Measurements from ENCODE around the gene ERICH4.
A peak's percentile ranks its signal among the peaks of the same experiment; 100 is the strongest.
"Not testable (repeated sequence)": the region's sequence is repeated elsewhere in the genome, so short reads cannot be mapped to it uniquely, and the experiment has no call there.

ERICH4 gene

DNA sequence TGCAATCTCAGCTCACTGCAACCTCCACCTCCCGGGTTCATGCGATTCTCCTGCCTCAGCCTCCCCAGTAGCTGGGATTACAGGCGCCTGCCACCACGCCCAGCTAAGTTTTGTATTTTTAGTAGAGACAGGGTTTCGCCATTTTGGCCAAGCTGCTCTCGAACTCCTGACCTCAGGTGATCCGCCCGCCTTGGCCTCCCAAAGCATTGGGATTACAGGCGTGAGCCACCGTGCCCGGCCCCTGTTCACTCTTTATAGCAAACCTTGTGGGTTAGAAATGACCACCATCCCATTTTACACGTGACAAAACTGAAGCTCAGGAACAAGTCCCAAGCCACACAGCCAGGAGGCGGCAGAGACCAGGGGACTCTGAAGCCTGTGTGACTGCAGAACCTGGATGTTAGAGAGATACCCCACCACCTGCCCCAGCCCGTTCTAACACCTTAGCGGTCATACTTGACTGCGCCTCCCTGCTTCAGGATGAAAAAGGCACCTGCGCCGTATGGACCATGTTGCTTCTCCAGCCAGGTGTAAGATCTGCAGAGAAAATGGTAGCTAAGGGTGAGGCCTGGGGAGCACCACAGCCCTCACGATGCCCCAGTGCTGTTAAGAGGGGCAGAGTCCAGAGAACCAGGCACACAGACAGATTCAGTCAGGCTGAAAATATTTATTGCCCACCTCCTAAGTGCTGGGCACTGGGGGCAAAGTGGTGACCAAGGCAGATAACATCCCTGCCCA is 6.9 kb upstream of the ERICH4 start:
- no peak for FAIRE-seq

DNA sequence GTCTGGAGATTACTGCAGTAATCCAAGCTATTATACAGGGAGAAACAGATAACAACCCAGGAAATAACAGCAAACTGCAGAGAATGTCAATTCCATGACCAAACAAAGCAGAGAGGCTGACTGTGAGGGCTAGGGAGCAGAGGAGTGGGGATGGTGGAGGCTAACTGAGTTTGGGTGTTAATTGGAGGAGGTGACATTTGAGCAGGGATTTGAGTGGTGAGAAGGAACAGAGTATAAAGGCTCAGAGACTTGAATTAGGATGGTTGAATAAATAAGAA is 6.3 kb upstream of the ERICH4 start:
- no peak for FAIRE-seq

- FAIRE-seq: no peak
Observed at GRCh38 chr19:41437944-41438574, 4.9 kb upstream of the ERICH4 start.

DNA sequence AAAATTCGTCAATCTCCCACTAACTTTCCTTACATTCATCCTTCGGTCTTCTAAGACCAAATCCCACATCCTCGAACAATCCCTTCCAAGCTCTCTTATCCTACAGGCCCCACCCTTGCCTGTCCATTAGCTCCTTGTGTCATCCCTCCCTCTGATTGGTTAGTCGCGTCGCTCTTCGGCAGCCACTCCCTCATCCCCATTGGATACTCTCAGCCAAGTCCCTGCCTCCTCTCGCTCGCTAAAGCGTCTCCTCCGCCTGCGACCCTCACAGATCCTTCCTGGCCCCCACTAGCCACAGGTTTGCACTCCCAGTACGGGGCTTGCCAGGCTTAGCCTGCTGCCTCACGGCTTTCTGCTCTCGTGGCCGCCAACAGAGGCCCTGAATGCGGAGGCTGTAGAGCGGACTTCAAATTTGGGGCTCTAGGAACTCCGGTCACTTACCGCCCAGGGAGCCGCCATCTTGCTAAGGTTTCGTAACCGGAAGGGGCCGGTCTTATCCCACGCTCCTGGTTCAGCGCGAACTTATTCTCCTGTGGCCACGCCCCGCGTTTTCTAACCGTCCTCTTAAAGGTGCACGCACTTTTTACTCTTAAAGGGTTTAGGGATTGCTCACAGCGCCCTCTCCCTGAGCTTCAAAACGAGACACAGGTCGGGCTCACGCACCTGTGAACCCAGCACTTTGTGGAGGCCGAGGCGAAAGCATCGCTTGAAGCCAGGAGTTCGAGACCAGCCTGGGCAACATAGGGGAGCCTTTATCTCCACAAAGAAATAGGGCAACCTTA is 3.3 kb upstream of the ERICH4 start, which contains the start of gene DMAC2:
TSS of gene DMAC2 (minus strand) at position 472 of the 782 bp plus-strand sequence. CDS start at position 459, 13 bp downstream.
- peak; percentile 98 for FAIRE-seq

DNA sequence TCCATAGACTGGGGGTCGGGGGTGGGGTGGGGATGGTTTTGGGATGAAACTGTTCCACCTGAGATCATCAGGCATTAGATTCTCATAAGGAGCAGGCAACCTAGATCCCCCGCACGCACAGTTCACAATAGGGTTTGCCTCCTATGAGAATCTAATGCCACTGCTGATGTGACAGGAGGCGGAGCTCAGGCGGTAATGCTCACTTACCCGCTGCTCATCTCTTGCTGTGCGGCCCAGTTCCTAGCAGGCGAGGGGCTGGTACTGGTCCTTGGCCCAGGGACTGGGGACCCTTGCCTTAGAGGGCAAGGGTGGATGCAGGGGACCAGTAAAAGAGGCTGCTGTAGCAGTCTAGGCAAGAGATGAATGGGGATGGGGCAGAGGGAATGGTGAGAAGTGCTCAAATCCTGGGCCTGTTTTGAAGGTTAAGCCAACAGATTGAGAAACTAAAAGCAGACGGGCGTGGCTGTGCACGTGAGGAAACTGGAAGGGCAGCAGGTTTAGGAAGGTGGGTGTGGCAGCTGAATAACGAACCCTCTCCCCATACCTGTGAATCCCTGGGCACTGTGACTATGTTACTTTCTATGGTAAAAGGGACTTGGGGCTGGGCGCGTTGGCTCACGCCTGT is 1.5 kb upstream of the ERICH4 start:
- no peak for FAIRE-seq

- FAIRE-seq: no peak
Observed at GRCh38 chr19:41443813-41444455, 978 bp downstream of the ERICH4 start.

GRCh38 chr19:41445575-41445974 is 2.6 kb downstream of the ERICH4 start:
- no peak for FAIRE-seq

- no peak for FAIRE-seq
Observed at GRCh38 chr19:41447732-41448332, 4.9 kb downstream of the ERICH4 start.

DNA sequence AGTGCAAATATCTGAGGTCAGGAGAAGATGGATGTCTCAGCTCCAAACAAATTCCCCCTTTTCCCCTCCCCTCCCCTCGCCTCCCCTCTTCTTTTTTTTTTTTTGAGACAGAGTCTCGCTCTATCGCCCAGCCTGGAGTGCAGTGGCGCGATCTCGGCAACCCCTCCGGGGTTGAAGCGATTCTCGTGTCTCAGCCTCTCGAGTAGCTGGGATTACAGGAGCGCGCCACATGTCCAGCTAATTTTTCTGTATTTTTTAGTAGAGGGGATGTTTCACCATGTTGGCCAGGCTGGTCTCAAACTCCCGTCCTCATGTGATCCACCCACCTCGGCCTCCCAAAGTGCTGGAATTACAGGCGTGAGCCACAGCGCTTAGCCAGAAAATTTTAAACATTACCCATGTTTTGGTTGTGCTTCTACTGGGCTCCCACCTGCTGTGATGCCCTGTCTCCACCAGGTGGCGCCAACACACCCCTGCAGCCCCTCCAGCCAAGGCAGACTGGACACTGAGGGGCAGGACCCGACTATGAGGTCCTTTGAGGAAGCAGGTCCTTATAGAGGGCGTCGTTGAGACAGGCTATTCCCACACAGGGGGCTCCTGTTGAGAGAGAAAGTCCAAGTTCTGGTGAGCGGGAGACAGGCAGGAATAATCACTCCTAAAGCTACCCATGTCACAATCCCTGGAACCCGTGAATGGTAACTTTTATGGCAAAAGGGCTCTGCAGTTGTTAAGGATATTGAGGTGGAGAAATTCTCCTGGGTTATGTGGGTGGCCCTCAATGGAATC is 6.3 kb downstream of the ERICH4 start:
- peak; percentile 85 for FAIRE-seq

DNA sequence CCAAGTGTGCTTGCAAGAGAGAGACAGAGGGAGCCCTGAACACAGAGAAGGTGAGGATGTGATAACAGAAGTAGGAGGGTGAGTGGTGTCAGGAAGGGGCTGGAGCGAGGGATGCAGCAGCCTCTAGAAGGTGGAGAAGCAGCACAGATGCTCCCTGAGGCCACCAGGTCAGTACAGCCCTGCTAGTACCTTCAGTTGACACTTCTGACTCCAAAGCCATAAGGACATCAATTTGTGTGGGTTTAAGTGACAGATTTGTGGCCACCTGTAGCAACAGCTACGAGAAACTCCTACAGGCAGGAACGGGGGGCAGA is 6.9 kb downstream of the ERICH4 start:
- FAIRE-seq: no peak

DNA sequence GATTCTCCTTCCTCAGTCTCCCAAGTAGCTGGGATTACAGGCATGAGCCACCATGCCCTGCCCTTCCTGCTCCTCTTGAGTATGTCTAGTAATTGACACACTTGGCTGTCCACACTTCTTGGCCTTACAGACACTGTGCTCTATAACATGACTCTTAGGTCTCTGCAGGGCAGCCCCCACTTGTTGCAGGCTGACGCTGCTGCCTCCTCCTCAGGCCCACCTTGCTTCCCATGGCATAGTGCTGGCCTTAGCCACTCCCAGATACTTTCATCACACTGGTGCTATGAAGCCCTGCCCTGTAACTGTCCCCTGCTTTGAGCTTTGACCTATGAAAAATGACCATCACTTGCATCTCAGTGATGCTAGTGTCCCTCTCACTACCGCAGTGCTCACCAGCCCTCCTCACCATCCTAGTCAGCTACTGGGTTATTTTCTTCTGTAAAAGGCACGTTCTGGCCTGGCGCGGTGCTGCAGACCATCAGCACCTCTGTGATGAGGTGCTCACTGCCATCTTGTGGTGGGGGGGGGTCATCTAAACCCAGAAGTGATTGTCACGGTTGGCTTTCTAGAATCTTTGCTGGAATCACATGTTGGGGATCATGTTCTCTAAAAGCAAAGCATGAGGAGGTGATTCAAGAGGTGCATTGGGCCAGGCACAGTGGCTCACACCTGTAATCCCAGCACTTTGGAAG is 9.8 kb downstream of the ERICH4 start:
- FAIRE-seq: no peak

- no peak for FAIRE-seq
Observed at GRCh38 chr19:41455936-41456335, 13.0 kb downstream of the ERICH4 start.

DNA sequence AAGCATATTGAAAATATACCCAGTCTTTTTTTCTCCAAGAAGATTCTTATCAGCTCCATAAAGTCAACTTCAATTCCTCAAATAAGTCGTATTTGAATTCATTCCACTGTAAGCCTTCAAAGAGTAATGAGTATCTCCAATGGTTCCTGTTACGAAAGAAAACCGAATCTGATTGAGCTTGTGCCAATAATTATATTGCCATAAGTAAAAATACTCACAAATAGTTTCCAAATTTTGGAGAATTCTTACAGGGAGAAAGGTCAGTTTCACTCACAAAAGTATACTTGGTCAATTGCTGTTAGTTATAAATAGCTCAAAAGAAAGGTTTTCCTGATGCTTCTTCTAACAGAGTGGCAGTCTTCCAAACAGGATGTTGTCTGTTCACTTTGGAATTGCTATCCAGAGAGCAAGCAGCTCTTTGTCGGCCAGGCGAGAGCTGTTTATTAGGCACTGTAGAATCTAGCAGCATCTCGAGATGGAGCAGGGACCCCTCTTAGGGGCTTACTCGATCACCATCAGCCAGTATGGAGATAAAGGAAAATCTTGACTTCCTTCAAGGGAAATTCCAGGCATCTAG is 13.5 kb downstream of the ERICH4 start:
- FAIRE-seq: no peak

DNA sequence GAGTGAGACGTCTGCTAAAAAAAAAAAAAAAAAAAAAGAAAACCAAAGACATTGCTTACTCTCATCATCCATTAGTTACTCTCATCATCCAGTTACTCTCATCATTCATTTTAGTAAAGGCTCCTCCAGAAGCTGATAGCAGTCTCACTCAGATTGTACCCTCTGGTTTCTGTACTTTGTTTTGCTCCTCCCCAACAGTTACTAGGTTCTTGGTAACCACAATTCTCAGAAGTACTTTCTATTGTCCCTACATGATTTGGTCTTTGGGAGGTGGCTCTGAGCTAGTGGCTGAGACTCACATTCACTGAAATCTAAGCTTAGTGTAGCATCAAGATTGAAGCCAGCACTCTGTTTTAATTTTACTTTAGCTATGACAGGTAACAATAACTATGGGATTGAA is 14.3 kb downstream of the ERICH4 start:
- no peak for FAIRE-seq

GRCh38 chr19:41462497-41462896 is 19.5 kb downstream of the ERICH4 start:
- no peak for FAIRE-seq

- not testable (repeated sequence) for FAIRE-seq
Observed at GRCh38 chr19:41463257-41464256, 20.6 kb downstream of the ERICH4 start.

DNA sequence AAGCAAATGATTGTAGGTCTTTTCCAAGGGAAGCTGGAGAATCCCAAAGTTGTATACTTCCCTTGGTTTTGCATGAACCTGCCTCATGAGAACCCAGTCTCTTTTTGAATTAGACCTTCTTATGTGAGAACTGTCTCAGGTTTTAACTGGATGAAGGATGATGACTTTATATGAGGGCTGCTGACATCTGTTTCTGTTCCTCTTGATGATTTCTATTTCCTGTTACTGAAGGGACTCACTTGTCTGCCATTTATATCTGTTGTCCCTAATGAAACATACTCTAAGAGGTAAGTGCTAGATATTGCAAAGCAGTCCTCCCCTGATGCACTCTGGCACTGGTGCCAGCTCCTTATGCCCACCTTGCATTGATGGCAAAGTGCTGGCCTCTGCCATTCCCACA is 33.6 kb downstream of the ERICH4 start:
- FAIRE-seq: no peak

GRCh38 chr19:41478171-41478570 is 35.2 kb downstream of the ERICH4 start:
- no peak for FAIRE-seq

Measured in G401.6 (cell line).